HG02678 (cell line): Measurements from ENCODE around the gene XPO6.
A peak's percentile ranks its signal among the peaks of the same experiment; 100 is the strongest.
"Not testable (repeated sequence)": the region's sequence is repeated elsewhere in the genome, so short reads cannot be mapped to it uniquely, and the experiment has no call there.

Source experiments
- ATAC-seq: cut with Tn5 transposase; IDR thresholded peaks from one replicate; pipeline ENCODE4 v1.9.1; 2021; ENCODE audit warnings: mild to moderate bottlenecking, moderate library complexity; ENCODE audit not compliant: unreplicated experiment

XPO6 gene, protein sequence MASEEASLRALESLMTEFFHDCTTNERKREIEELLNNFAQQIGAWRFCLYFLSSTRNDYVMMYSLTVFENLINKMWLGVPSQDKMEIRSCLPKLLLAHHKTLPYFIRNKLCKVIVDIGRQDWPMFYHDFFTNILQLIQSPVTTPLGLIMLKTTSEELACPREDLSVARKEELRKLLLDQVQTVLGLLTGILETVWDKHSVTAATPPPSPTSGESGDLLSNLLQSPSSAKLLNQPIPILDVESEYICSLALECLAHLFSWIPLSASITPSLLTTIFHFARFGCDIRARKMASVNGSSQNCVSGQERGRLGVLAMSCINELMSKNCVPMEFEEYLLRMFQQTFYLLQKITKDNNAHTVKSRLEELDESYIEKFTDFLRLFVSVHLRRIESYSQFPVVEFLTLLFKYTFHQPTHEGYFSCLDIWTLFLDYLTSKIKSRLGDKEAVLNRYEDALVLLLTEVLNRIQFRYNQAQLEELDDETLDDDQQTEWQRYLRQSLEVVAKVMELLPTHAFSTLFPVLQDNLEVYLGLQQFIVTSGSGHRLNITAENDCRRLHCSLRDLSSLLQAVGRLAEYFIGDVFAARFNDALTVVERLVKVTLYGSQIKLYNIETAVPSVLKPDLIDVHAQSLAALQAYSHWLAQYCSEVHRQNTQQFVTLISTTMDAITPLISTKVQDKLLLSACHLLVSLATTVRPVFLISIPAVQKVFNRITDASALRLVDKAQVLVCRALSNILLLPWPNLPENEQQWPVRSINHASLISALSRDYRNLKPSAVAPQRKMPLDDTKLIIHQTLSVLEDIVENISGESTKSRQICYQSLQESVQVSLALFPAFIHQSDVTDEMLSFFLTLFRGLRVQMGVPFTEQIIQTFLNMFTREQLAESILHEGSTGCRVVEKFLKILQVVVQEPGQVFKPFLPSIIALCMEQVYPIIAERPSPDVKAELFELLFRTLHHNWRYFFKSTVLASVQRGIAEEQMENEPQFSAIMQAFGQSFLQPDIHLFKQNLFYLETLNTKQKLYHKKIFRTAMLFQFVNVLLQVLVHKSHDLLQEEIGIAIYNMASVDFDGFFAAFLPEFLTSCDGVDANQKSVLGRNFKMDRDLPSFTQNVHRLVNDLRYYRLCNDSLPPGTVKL

DNA sequence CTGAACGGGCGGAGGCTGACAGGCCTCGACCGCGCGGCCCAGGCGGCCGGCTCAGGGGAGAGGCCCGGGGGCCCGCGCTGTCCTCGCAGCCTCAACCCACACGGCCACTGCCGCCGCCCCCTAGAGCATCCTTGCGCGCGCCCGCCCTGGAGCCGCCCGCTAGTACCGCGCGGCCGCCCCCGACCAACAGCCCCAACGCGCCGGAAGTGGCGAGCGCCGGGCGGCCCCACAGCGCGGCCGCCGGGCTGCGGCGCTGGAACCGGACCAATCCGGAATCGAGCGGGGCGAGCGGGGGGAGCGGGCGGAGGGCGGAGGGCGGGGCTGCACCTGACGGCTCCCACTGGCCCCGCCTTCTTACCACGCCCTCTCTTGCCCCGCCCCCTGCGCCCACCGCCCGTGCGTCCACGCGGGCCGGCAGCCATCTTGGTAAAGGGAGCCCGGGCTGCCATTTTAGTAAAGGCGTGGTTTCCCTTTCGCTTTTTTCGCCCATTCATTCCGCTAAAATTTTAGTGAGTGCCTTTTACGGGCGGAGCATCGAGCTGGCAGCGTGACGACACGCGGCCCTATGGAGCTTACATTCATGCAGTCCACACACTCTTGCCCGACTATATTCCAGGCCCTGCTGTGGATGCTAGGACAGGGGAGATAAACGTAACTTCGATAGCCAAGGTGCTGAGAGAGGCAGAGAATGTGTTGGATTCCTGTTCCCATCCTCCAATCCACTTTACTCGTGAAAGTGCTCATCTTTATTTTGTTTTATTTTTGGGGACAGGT is at the start of gene XPO6:
Gene XPO6, minus strand, starts transcription at position 208 of the 774 bp plus-strand sequence. CDS start 597 bp downstream, outside the sequence.
- peak; percentile 90 for ATAC-seq

GRCh38 chr16:28260193-28260592 is 48.4 kb upstream of the XPO6 start:
- ATAC-seq = no peak

GRCh38 chr16:28259781-28260150 is 48.0 kb upstream of the XPO6 start:
- no peak for ATAC-seq

DNA sequence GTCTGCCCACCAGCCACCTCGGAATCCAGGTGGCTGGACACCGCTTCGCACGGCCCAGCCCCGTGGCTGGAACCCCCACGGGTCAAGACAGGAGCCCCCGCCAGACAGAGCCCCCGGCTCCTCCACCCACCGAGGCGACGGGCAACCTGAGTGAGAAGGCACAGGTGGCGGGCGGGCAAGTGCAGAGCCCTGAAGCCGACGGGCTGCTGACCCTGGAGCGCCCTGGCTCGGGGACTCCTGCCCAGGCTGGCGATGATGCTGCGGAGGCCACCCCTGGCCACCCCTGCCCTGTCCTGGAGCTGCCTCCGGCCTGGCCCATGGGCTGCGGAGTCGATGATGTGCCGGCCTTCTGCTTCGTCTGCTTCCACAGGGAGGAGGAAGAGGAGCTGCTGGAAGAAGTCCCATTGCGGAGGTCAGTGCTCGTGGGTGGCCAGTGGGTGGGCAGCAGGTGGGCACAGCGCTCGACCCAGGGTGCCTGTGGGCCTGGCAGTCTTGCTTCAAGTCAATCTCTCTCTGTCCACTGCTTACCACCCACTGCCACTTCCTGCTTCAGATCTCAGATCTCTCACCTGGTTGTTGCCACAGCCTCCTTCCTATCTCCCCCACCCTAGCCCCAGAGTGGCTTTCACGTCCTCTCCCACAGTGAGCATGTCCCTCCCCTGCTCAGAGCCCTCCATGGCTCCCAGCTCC is 47.5 kb upstream of the XPO6 start:
- no peak for ATAC-seq

DNA sequence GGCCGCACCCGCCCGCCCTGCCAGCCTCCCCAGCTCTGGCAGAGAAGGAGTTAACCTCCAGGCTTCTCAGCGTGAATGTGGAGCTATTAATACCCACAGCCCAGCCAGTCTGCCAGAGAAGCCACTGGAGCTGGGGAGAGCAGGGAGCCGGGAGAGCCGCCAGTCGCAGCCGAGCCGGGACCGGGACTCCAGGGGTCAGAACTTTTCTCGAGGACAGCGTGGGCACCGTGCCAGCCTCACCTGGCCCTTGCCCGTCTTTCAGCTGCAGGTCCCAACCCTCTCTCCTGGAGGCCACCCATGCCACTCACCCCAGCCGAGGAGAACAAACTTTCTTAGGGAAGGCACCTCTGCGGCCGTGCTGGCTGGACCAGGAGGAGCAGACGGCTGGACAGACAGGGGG is 46.8 kb upstream of the XPO6 start:
- no peak for ATAC-seq

GRCh38 chr16:28257256-28257655 is 45.5 kb upstream of the XPO6 start:
- ATAC-seq = no peak

GRCh38 chr16:28255838-28256237 is 44.1 kb upstream of the XPO6 start:
- no peak for ATAC-seq

DNA sequence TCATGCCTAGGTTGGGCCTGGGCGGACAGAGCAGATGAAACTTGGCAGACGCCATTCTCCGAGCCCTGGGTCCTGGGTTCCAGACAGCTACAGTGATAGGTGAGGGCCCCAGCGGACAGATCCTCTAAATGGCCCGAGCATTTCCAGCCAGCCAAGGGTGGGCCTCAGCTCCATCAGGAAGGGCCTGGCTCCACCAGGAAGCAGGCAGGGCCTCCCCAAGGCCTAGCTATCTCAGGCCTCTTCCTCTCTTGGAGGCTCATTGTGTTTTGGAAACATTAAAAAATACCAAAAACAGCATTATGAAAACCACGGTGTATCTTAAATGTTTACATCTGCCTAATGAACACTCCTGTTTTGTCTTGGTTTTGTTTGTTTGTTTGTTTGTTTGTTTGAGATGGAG is 42.4 kb upstream of the XPO6 start:
- ATAC-seq = no peak

DNA sequence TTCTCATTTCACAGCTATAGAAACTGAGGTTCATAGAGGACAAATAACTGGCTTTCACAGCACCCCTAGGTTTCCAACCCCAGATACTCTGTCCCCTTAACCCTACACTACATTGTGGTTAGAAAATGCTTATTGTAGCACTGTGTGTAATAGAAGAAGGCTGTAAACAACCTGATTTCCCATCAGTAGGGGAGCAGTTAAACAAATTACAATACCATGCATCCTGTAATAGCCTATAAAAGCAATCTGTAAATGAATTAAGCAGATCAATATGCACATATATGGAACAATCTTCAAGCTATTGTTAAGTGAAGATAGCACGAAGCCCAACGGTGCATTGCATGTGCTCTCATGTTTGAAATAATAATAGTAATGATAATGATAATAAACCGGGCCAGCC is 39.2 kb upstream of the XPO6 start:
- no peak for ATAC-seq

DNA sequence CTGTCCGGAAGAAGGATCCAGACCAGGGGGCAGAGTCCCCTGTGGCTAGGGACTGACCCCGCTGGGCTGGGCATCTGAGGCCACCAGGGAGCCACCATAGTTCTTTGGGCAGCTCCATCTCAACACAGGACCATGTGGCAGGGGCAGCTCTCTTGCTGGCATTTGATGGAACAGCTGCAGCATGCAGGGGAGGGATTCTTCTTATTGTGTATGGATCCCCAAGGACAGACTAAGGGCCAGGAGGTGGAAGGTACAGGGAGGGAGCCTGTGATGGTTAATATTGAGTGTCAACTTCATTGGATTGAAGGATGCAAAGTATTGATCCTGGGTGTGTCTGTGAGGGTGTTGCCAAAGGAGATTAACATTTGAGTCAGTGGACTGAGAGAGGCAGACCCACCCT is 37.7 kb upstream of the XPO6 start:
- ATAC-seq = not testable (repeated sequence)

GRCh38 chr16:28241924-28242323 is 30.2 kb upstream of the XPO6 start:
- no peak for ATAC-seq

DNA sequence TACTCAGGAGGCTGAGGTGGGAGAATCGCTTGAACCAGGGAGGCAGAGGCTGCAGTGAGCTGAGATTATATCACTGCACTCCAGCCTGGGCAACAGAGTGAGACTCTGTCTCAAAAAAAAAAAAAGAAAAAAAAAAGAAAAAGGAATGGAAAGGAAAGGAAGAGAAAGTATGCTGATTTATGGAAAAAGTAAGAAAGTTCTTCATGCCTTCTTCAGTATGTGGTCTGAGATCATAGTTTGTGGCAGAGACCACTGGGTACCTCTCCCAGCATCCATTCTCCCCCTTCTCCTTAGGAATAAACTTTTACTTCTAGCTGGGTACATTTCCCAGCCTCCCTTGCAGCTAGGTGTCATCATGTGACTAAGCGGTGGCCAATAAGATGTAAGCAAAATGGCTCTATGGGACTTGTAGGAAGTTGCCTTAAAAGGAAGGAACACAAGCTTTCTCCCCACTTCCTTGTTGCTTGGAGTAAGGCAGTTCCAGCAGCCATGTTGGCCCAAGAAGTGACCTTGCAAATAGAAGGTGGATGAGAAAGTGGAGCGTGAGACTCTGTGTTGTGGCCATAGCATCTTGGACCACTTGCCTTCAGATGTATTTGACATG is 26.1 kb upstream of the XPO6 start:
- no peak for ATAC-seq

GRCh38 chr16:28231763-28232162 is 20.0 kb upstream of the XPO6 start:
- no peak for ATAC-seq

DNA sequence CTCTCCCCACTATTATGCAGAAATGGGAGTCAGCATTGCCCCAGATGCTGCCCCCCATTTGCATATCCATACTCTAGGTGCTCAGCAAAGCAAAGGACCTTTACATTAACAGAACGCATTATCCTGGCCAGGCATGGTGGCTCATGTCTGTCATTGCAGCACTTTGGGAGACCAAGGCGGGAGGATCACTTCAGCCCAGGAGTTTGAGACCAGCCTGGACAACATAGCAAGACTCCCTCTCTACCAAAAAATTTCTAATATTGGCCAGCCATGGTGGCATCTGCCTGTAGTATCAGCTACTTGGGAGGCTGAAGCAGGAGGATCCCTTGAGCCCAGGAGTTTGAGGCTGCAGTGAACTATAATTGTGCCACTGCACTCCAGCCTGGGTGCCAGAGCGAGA is 12.1 kb upstream of the XPO6 start:
- not testable (repeated sequence) for ATAC-seq

DNA sequence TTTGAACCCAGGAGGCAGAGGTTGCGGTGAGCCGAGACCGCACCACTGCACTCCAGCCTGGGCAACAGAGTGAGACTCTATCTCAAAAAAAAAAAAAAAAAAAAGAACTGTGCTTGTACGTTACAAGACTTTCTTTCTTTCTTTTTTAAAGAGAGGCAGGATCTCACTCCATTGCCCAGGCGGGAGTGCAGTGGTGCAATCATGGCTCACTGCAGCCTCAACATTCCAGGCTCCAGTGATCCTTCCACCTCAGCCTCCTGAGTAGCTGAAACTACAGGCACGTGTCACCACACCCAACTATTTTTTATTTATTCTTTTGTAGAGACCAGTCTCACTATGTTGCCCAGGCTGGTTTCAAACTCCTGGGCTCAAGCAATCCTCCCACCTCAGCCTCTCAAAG is 8.0 kb upstream of the XPO6 start:
- not testable (repeated sequence) for ATAC-seq

- ATAC-seq = no peak
These were observed 7.5 kb upstream of the XPO6 start for GRCh38 chr16:28219282-28219681.

- ATAC-seq = no peak
These were observed 6.3 kb upstream of the XPO6 start for GRCh38 chr16:28218109-28218508.

DNA sequence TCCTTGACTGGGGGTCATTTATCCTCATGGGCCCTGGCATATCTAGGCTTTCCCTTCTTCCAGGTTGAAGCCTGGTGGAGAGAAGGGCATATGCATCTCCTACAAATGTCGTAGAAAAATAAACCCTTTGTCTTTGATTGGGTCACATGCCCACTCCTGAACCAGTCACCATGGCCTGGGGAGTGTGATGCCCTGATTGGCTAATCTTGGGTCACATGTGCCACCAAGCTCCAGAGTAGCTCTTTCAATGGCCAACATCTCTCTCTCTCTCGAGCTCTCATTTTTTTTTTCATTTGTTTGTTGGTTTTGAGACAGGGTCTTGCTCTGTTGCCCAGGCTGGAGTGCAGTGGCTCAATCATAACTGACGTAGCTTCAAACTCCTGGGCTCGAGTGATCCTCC is 5.6 kb upstream of the XPO6 start:
- no peak for ATAC-seq

GRCh38 chr16:28213396-28213795 is 1.6 kb upstream of the XPO6 start:
- ATAC-seq = no peak

GRCh38 chr16:28212532-28212873 is 738 bp upstream of the XPO6 start:
- ATAC-seq = no peak
